ENCODE measurements around the gene TBX4. TPM values are rescaled to one million over a fixed set of nuclear protein-coding genes. Genes with fewer than 3 reads are reported as not detected.

The TBX4 gene
- polyA plus RNA-seq, 3 donors: not detected

- 96% methylated on average over 10 of the region's 12 CpGs for WGBS (ENCODE audit: insufficient coverage)
- Mint-ChIP-seq H3K4me1 (no peaks in the 10 kb centered on the region), H3K4me3 (no peak overlapping the region), H3K36me3 (no peaks in the 10 kb centered on the region), H3K9me3 (no peaks in the 10 kb centered on the region), H3K27me3 (ENCODE audit: low read depth in 3 of 3) (peaks cover 4 to 29% (median 15%) of the 10 kb centered on the region in 3 donors), H3K27ac (peak overlapping the region in 1 of 7 donors; percentile 50)
- TF ChIP-seq, protein P1, sequence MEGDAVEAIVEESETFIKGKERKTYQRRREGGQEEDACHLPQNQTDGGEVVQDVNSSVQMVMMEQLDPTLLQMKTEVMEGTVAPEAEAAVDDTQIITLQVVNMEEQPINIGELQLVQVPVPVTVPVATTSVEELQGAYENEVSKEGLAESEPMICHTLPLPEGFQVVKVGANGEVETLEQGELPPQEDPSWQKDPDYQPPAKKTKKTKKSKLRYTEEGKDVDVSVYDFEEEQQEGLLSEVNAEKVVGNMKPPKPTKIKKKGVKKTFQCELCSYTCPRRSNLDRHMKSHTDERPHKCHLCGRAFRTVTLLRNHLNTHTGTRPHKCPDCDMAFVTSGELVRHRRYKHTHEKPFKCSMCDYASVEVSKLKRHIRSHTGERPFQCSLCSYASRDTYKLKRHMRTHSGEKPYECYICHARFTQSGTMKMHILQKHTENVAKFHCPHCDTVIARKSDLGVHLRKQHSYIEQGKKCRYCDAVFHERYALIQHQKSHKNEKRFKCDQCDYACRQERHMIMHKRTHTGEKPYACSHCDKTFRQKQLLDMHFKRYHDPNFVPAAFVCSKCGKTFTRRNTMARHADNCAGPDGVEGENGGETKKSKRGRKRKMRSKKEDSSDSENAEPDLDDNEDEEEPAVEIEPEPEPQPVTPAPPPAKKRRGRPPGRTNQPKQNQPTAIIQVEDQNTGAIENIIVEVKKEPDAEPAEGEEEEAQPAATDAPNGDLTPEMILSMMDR (IDR thresholded peaks at IDR 0.05): no peak
- H3K79me2 ChIP-seq (ENCODE audit: insufficient read depth, low read length): no peaks in the 10 kb centered on the region
- no peaks in the 10 kb centered on the region for H3K4me1 ChIP-seq (ENCODE audit: control insufficient read depth in 1 of 2, insufficient read depth in 2 of 2, low read length in 2 of 2)
- H3K9me3 ChIP-seq (replicated peaks in 1 of 2; ENCODE audit: control insufficient read depth in 1 of 2, insufficient read depth in 1 of 2, low read length in 2 of 2): no peaks in the 10 kb centered on the region
- intact Hi-C loops (cut with micrococcal nuclease): no loop called here
- no peaks in the 10 kb centered on the region for H3K36me3 ChIP-seq (replicated peaks in 1 of 2; ENCODE audit: control insufficient read depth in 1 of 2, insufficient read depth in 2 of 2, low read length in 2 of 2)
- H4K20me1 ChIP-seq (ENCODE audit: insufficient read depth, low read length): no peaks in the 10 kb centered on the region
- H2AFZ ChIP-seq (ENCODE audit: insufficient read depth, low read depth, low read length, poor library complexity, severe bottlenecking): no peak overlapping the region
- no peak overlapping the region for H3K27ac ChIP-seq (ENCODE audit: low read depth in 1 of 2, low read length in 2 of 2)
- DNase-seq: no peak
- H3K27me3 ChIP-seq (ENCODE audit: control insufficient read depth in 2 of 2, insufficient read depth in 2 of 2, low read length in 2 of 2): no peaks in the 10 kb centered on the region
- no peak overlapping the region for H3K4me2 ChIP-seq (replicated peaks; ENCODE audit: extremely low read depth, low read length, poor library complexity, severe bottlenecking)
- H3K9ac ChIP-seq (ENCODE audit: insufficient read depth, low read length, poor library complexity, severe bottlenecking): no peak overlapping the region
- no peak overlapping the region for H3K4me3 ChIP-seq (replicated peaks in 1 of 3; ENCODE audit: low read depth in 2 of 3, low read length in 3 of 3)
These were observed 37.7 kb downstream of the TBX4 start for GRCh38 chr17:61489719-61490490.

GRCh38 chr17:61490540-61490975 is 38.3 kb downstream of the TBX4 start:
- intact Hi-C loops (cut with micrococcal nuclease): no loop called here
- Mint-ChIP-seq H3K27ac (peak overlapping the region in 1 of 7 donors; percentile 50), H3K4me1 (peaks cover 6% of the 10 kb centered on the region), H3K9me3 (no peaks in the 10 kb centered on the region), H3K36me3 (no peaks in the 10 kb centered on the region), H3K4me3 (no peak overlapping the region), H3K27me3 (ENCODE audit: low read depth in 3 of 3) (peaks cover 4 to 31% (median 17%) of the 10 kb centered on the region in 3 donors)
- Histone ChIP-seq H4K20me1 (ENCODE audit: insufficient read depth, low read length) (no peaks in the 10 kb centered on the region), H3K27me3 (ENCODE audit: control insufficient read depth in 2 of 2, insufficient read depth in 2 of 2, low read length in 2 of 2) (no peaks in the 10 kb centered on the region), H3K79me2 (ENCODE audit: insufficient read depth, low read length) (no peaks in the 10 kb centered on the region), H3K4me3 (replicated peaks in 1 of 3; ENCODE audit: low read depth in 2 of 3, low read length in 3 of 3) (no peak overlapping the region), H2AFZ (ENCODE audit: insufficient read depth, low read depth, low read length, poor library complexity, severe bottlenecking) (no peak overlapping the region), H3K4me2 (replicated peaks; ENCODE audit: extremely low read depth, low read length, poor library complexity, severe bottlenecking) (no peak overlapping the region), H3K27ac (ENCODE audit: low read depth in 1 of 2, low read length in 2 of 2) (no peak overlapping the region), H3K9ac (ENCODE audit: insufficient read depth, low read length, poor library complexity, severe bottlenecking) (no peak overlapping the region), H3K36me3 (replicated peaks in 1 of 2; ENCODE audit: control insufficient read depth in 1 of 2, insufficient read depth in 2 of 2, low read length in 2 of 2) (no peaks in the 10 kb centered on the region), H3K9me3 (replicated peaks in 1 of 2; ENCODE audit: control insufficient read depth in 1 of 2, insufficient read depth in 1 of 2, low read length in 2 of 2) (no peaks in the 10 kb centered on the region), H3K4me1 (ENCODE audit: control insufficient read depth in 1 of 2, insufficient read depth in 2 of 2, low read length in 2 of 2) (no peaks in the 10 kb centered on the region)
- DNase-seq: no peak
- TF ChIP-seq, protein P1 (IDR thresholded peaks at IDR 0.05): no peak
- WGBS (ENCODE audit: insufficient coverage): no CpG with 5 or more reads among the region's 5 CpGs
